HG03457 (cell line): ENCODE measurements around the gene MPST.
"Not testable (repeated sequence)": the region's sequence is repeated elsewhere in the genome, so short reads cannot be mapped to it uniquely, and the experiment has no call there.

Source experiments
- ATAC-seq: cut with Tn5 transposase; IDR thresholded peaks from one replicate; pipeline ENCODE4 v1.9.1; 2021; ENCODE audit warnings: moderate number of reproducible peaks; ENCODE audit not compliant: unreplicated experiment

Gene MPST

DNA sequence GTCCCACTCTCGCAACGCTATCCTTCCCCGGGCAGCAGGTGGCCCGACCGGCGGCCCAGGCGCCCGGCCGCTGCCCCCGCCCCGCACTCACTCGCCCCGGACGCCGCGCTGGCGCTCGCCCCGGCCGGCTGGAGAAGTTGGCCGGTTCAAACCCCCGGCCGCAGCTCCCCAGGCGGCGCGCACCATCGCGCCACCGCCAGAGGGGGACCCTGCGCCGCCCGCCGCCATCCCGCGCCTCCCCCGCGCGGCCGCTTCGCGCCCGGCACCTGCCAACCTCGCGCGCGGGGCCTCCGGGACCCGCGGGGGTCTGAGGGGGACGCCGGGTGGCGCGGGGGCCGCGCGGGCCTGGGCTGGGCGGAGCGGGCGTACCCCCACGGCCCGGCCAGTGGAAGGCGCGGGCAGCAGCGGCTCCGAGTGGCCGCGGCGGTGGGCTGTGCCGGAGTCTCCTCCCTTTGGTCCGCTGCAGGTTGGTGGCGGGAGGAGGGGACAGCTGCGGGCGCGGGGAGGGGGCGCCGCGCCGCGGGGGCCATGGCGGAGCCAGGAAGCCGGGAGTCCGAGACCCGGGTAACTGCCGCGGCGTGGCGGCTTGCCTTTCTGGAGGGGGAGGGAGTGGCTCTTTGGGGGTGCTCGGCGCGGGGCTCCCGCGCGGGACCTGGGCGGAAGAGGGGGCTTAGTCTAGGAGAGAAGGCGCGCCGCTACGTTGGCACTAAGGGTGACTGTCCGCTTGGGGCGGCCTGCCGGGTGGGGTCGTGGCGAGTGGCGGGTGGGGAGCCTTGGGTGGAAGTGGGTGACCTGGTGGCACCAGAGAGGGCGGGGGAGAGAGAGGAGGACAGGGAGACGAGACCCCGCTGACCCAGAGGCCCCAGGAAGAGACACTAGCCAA, at the start of gene MPST, which contains the start of gene TST:
MPST (plus strand) TSS at position 434 of the 883 bp plus-strand sequence; CDS start at position 529, 95 bp downstream.
TST (minus strand) TSS at position 139 of the 883 bp plus-strand sequence. CDS start 715 bp downstream, outside the sequence.
- peak; percentile 66 for ATAC-seq

DNA sequence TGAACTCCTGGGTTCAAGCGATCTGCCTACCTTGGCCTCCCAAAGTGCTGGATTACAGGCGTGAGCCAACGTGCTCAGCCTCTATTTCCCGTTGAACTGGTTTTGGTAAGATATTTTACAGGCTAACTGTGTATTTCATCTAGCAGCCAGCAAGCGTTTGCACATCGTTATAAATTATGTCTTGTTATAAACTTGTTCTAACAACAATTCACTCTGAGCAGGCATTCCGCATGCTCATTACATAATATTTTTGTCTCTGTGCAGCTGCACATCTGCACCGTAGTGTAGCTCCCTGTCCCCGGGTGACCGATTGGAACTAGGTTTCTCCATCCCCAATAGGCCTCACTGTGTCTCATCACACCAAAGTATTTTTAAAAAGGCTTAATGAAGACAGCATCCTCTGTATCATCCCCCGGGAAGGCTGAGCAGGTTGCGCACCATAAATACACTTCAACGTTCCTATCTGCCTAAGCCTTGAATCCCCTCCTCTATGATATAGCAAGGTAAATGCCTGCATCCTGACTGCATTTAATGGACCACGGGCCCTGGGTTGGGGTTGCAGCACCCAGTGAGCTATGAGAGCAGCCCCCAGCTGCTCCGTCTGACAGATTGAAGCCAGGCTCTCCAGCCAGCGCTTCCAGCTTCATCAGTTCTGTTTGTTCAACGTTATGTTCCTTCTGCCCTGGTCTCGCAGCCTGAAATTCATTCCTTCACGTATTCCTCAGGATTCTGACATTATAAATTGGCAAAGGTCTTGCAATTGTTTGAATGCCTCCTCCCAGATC, 48.0 kb upstream of the MPST start:
- ATAC-seq = no peak

DNA sequence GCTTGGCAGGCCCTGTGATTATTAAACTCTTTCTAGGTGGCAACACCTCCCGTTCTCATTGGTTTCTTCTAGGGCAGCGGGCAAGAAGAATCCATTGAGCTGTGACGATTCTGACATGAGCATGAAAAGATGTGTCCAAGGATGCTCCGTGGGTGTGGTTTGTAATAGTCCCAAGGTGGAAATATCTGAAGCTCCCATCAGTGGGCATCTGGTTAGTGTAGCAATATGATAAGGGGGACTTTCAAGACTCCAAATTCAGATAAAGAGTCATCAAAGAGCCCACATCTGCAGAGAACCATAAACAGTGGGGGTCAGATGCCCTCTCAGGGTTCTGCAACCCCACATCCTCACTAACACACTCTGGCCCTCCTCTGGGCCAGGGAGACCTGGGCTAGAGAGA, 42.9 kb upstream of the MPST start:
- no peak for ATAC-seq

DNA sequence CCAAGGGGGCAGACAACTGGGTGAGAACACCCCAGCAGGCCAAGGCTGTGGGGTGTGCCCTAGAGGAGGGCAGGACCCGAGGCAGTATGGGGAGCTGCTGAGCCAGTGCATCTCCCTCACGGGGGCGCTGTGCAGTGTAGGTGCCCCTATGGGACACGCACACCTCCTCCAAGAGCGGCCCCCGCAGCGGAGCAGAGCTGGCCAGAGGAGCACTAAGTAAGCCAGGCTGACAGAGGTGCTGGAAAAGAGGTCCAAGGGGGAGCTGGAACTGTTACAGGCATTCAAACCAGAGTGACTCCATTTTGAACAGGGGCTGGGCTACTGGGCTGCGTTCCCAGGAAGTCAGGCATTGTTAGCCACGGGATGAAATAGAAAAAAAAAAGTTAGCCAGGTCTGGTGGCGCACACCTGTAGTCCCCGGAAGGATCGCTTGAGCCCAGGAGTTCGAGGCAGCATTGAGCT, 42.1 kb upstream of the MPST start:
- no peak for ATAC-seq

DNA sequence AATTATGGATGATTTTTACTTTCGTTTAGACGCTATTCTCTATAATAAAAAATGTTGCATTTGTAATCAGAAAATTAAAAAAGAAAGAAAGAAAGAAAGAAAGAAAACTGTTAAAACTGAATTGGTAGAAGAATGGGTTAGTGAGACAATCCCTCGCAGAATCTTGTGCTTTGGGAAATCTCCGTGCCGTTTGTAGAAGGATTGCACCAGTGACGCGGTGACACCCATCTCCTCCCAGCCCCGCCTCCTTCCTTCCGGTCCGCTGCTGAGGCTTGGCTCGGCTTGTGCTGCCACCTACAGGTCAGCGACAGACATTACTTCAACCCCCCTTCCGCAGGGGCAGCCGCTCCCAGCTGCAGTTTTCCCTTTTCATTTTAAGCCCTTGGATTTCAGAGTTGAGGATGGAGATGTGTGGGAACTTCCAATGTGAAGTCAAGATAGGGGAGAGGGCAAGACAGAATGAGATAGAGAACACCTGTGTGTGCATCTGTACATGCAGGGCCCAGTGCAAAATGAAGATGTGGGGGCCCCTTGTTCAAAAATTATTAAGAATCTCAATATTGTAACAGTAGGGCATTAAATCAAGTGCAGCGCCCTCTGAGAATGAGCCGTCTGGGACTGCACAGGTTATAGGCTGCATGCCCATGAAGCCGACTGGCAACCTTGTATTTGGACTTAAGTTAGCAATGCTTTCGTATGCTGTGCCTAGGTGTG, 41.4 kb upstream of the MPST start:
- no peak for ATAC-seq

DNA sequence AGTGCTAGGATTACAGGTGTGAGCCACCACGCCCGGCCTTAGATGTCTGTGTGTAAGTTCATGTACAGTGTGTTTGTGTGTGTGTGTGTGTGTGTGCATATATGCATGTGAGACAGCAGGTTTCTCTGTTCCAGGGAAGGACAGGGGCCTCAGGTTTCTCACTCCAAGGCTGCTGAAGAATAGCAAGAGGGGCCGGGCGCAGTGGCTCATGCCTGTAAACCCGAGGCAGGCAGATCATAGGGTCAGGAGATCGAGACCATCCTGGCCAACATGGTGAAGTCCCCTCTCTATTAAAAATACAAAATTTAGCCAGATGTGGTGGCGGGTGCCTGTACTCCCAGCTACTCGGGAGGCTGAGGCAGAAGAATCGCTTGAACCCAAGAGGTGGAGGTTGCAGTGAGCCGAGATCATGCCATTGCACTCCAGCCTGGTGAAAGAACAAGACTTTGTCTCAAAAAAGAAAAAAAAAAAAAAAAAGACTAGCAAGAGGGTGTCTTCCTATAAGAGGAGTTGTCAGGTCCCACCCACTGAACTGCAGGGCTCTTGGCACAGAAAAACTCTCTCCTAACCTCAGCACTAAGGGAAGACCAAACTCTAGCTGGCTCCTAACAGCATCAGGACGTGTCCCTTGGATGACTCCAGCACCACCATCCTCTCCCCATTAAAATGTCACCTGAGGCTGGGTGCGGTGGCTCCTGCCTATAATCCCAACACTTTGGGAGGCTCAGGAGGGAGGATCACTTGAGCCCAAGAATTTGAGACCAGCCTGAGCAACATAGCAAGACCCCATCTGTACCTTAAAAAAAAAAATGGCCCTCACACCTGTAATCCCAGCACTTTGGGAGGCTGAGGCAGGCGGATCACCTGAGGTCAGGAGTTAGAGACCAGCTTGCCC, 40.3 kb upstream of the MPST start:
- no peak for ATAC-seq

DNA sequence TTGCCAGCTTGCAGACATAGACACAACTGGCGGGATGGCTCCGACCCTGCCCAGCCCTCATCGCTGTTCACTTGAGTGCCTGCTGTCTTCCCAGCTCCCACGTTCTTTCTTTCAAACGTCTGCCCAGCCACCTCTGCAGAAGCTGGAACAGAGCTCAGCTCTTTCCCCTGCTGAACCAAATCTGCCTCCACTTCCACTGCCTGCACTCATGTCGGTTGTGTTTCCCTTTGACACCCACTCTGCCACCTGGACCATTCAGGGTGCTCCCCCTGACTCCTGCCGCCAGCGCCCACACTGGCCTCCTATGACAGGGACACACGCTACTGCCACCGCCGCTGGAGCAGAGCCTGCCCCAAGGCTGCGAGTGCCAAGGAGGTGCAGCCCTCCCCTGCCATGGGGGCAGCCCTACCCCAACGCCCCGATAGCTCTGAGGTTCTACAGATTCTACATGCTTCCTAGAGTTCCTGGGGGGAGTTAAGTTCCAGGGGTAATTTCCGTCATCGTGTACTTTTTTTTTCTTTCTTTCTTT, 38.2 kb upstream of the MPST start:
- no peak for ATAC-seq

DNA sequence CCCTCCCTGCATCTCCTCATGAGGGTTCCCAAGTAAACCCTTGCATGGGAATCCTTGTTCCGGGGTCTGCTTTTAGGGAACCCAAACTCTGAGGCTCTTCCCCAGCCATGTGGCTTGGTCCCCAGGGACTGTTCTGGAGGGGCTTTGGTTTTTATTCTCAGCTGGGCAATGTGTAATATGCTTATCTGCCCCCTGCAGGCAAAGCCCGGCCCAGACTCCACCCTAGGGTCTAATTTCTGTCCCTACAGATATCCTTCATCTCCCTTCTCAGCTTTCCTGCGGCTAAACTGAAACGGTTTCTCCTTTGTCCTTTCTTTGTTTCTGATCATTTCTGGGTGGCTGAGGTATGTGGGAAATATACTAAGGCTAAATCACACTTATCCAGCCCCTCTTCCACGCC, 37.4 kb upstream of the MPST start:
- ATAC-seq = no peak

DNA sequence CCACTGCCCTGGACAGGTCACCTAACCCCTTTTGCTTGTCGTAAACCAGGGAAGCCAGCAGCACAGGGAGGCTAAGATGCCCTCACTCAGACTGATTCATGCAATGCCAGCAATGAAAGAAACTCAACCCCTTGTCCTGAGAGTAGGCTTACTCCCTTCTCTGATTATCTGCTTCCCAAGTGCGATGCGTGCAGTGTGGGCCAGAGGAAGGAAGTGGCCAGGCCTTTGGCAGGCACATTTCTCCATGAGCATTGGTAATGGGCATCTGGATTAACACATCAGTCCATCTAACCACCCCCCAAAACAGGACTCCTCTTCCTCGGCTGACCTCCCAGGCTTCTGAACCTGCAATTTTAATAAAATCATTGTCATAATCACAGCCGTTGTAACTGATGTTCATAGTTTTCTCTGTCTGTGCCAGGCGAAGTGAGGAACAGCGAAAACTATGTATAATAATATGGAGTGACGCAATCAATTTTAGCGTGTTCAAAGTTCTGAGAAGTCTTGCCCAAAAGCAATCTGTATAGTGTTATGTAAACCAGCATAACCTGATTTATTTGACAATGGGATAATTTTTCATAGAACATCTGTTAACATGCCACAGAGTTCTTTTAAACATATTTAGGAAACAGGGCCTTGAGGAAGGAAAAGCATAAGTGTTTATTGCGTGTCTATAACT, 34.2 kb upstream of the MPST start:
- ATAC-seq = no peak

DNA sequence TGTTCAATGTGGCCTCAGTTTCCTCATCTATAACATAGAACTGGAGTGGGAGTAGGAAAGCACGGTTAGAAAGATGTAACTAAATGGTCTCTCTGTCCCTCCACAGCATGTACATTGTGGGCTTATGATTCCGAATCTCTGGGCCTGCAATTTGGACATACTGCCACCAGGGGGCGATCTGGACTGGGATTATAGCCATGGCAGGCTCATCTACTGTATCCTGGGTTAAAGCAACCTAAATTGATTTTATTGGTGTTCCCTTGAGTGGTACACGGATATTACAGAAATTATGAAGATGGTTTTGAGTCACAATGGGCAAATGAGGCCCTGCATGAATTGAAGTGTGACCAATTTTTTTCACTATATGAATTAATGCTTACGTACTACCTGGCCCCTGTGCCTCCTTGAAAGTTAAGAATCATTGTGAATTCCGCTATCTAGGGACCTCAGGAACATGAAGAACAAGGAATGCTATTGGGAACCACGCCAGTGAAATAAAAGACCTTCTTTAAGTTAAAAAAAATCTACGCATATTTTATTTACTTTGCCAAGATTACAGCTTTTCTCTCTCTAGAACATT, 33.2 kb upstream of the MPST start:
- no peak for ATAC-seq

DNA sequence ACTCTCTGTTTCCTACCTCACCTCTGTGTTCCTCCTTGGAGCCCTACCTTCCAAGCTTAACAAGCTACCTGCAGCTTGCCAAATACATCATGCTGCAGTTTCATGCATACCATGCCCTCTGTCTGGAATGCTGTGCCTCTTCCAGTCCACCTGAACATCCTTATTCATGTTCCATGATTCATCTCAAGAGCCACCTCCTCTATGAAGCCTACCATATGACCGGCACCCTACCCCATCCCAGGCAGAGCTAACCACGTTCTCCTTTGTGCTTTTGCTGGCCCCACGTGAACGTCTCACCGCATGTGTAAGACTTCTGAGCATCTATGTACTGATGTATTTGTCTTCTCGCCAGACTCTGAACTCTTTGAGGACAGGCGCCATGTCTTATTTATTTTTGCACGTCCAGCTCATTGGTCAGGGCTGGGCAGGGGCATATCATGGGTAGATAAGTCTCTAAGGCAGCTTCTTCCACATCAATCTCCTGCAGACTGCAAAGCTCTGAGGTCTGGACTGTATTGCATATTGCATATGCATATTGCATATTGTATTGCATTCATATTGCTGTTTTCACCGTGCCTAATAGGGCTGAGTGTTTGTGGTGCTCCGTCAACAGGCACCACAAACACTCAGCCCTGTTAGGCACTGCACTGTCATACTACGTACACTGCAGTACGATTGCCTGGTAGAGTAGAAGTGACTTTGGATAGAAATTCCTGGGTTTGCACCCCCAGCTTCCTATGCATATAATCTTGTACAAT, 31.3 kb upstream of the MPST start:
- ATAC-seq = no peak

DNA sequence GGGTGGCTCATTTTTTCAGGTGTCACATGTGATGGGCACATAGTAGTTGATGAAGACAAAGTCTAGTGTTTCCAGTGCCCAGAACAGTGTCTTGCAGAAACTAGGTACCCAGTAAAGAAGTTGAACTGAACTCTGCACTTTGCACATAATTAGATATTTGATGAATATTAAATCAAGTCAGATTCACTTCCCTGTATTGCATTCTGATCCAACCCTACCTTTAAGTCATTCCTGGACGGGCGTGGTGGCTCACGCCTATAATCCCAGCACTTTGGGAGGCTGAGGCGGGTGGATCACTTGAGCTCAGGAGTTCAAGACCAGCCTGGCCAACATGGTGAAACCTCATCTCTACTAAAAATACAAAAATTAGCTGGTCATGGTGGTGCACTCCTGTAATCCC, 30.5 kb upstream of the MPST start:
- ATAC-seq = not testable (repeated sequence)

DNA sequence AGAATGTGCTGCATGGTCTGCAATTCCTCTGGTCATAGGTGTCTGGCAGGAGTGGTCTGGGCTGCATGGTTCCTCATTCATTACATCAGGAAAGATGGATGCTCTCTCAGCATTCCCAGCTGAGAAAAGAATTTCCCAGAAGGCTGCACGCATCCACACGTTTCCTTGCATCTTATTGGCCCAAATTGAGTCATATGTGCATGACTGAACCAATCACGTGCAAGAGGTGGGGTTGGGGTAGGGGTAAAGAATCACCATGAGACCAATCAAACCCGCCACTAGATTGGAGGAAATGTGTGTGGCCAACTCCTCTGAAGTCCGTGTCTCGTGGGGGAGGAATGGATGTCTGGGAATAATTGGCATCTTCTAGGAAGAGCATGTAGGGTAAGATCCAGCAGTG, 29.1 kb upstream of the MPST start:
- ATAC-seq = no peak

DNA sequence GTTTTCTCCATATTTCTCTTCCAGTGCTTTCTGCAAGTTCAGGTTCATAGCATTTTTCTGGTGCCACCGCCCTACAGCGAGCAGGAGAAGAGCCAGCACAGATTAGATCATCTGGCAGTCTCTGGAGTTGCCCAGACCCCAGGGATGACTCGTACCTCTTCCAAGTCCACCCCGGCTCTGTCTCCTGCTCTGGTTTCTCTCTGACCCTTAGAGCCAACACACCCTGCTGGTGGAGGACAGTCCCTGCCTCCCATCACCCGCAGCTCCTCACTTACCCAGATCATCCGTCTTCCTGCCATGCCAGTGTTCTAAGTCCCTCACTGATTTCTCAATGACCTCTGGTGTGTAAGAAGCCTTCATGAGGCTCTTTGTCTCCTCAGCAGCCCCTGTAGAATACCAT, 28.3 kb upstream of the MPST start:
- no peak for ATAC-seq

DNA sequence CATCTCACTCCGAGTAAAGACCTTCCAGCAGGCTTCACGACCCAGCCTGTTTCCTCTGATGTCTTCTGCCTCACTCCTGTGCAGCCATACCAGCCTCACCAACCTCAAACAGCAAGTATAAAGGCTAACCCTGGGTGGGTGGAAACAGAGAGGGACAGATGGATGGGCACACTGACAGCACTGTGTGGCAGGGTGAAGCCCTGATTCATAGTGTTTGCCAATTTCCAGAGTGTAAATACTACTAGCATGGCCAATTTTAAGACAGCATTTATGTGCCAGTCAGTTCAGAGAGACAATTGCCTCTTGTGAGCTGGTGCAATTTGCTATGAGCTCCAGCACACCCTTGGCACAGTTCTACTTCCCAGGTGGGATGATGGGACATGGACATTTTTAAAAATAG, 21.8 kb upstream of the MPST start:
- ATAC-seq = no peak

DNA sequence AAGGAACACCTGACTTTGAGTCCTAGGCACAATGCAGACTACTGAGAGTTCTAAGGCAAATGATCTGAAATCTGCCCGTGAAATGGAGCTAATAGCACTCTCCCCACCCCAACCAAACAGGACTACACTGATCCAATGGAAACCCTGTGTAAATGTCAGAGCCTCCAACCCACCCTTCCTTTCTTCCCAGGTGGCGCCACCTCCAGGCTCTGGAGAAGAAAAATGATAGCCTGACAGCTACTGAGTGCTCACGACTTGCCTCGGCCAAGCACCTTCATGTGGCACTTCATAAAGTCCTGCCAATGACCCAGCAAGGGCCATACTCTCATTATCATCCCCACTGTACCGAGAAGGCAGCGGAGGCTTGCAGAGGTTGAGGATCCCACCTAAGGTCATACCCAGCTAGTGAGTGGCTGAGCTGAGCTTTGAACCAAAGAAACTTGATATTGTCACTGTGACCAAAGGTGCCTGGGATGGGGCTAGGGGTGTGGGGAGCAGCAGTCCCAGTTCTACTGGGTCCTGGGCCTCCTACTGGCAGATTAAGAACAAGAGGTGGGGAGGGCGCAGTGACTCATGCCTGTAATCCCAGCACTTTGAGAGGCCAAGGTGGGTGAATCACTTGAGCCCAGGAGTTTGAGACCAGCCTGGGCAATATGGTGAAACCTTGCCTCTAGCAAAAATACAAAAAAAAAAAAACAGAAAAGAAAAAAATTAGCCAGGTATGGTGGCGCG, 20.8 kb upstream of the MPST start:
- ATAC-seq = no peak

DNA sequence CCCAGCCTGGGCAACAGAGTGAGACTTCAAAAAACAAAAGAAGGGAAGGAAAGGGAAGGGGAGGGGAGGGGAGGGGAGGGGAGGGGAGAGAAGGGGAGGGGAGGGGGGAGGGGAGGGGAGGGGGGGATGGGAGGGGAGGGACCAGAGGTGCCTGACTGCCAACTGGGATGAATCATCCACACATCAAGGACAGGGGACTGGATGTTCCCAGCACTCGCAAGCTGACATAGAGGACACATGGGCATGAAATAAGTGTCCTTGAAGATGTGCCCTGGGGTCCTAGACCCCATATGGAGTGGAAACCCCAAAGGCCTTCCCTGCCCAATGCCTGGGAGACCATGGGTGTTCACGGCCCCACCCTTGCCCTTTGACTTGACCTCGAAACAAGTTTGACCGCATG, 20.1 kb upstream of the MPST start:
- ATAC-seq = no peak
